Measurements from ENCODE around the gene LYZL4. TPM values are rescaled to one million over a fixed set of nuclear protein-coding genes. Genes with fewer than 3 reads are reported as not detected.

Gene LYZL4
- total RNA-seq, 1 experiment from 2014 or later: not detected

- no TSS peak for BruUV-seq (replicated peaks)
- intact Hi-C loops (cut with micrococcal nuclease): no loop called here
- TF ChIP-seq ZBTB33 (IDR thresholded peaks at IDR 0.05; ENCODE audit: extremely low read depth, insufficient replicate concordance, low read length) (no peak), YY1 (IDR thresholded peaks at IDR 0.05; ENCODE audit: extremely low read depth, insufficient replicate concordance, low read depth, low read length) (no peak), SP1 (IDR thresholded peaks at IDR 0.05; ENCODE audit: low read depth) (no peak), TCF7L2 (IDR thresholded peaks at IDR 0.05; ENCODE audit: borderline replicate concordance, extremely low read depth, insufficient read depth, insufficient read length) (no peak), SIN3A (IDR thresholded peaks at IDR 0.05; ENCODE audit: low read depth) (no peak), ELF1 (IDR thresholded peaks at IDR 0.05; ENCODE audit: borderline replicate concordance, low read depth) (no peak), CEBPB (IDR thresholded peaks at IDR 0.05; ENCODE audit: low read depth) (no peak), CBX3 (IDR thresholded peaks at IDR 0.05; ENCODE audit: low read depth) (no peak), MAX (IDR thresholded peaks at IDR 0.05) (no peak), FOSL1 (IDR thresholded peaks at IDR 0.05; ENCODE audit: low read depth) (no peak), EGR1 (IDR thresholded peaks at IDR 0.05; ENCODE audit: low read depth) (no peak), SRF (IDR thresholded peaks at IDR 0.05; ENCODE audit: low read depth) (no peak)
- TF ChIP-seq, protein P1, sequence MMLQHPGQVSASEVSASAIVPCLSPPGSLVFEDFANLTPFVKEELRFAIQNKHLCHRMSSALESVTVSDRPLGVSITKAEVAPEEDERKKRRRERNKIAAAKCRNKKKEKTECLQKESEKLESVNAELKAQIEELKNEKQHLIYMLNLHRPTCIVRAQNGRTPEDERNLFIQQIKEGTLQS (IDR thresholded peaks at IDR 0.05): no peak
- TF ChIP-seq, protein P2, sequence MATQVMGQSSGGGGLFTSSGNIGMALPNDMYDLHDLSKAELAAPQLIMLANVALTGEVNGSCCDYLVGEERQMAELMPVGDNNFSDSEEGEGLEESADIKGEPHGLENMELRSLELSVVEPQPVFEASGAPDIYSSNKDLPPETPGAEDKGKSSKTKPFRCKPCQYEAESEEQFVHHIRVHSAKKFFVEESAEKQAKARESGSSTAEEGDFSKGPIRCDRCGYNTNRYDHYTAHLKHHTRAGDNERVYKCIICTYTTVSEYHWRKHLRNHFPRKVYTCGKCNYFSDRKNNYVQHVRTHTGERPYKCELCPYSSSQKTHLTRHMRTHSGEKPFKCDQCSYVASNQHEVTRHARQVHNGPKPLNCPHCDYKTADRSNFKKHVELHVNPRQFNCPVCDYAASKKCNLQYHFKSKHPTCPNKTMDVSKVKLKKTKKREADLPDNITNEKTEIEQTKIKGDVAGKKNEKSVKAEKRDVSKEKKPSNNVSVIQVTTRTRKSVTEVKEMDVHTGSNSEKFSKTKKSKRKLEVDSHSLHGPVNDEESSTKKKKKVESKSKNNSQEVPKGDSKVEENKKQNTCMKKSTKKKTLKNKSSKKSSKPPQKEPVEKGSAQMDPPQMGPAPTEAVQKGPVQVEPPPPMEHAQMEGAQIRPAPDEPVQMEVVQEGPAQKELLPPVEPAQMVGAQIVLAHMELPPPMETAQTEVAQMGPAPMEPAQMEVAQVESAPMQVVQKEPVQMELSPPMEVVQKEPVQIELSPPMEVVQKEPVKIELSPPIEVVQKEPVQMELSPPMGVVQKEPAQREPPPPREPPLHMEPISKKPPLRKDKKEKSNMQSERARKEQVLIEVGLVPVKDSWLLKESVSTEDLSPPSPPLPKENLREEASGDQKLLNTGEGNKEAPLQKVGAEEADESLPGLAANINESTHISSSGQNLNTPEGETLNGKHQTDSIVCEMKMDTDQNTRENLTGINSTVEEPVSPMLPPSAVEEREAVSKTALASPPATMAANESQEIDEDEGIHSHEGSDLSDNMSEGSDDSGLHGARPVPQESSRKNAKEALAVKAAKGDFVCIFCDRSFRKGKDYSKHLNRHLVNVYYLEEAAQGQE (IDR thresholded peaks at IDR 0.05; ENCODE audit: low read depth): no peak
- TF ChIP-seq, protein P3, sequence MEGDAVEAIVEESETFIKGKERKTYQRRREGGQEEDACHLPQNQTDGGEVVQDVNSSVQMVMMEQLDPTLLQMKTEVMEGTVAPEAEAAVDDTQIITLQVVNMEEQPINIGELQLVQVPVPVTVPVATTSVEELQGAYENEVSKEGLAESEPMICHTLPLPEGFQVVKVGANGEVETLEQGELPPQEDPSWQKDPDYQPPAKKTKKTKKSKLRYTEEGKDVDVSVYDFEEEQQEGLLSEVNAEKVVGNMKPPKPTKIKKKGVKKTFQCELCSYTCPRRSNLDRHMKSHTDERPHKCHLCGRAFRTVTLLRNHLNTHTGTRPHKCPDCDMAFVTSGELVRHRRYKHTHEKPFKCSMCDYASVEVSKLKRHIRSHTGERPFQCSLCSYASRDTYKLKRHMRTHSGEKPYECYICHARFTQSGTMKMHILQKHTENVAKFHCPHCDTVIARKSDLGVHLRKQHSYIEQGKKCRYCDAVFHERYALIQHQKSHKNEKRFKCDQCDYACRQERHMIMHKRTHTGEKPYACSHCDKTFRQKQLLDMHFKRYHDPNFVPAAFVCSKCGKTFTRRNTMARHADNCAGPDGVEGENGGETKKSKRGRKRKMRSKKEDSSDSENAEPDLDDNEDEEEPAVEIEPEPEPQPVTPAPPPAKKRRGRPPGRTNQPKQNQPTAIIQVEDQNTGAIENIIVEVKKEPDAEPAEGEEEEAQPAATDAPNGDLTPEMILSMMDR (IDR thresholded peaks at IDR 0.05 in 2 of 3, conservative IDR thresholded peaks at IDR 0.05 in 1 of 3; ENCODE audit: borderline replicate concordance in 1 of 3, insufficient read depth in 1 of 3, low read depth in 2 of 3, low read length in 2 of 3): no peak
- Histone ChIP-seq H4K20me1 (ENCODE audit: insufficient read depth) (no peaks in the 10 kb centered on the region), H3K4me3 (replicated peaks in 1 of 2; ENCODE audit: low read depth in 1 of 2, low read length in 2 of 2) (no peak overlapping the region), H3K9me3 (ENCODE audit: control insufficient read depth in 1 of 2, insufficient read depth in 1 of 2, low read depth in 1 of 2, low read length in 2 of 2) (no peaks in the 10 kb centered on the region), H3K4me1 (ENCODE audit: control insufficient read depth in 1 of 2, insufficient read depth in 2 of 2, low read length in 2 of 2) (peaks cover 11 to 18% of the 10 kb centered on the region in 2 experiments), H3K9ac (ENCODE audit: low read length) (no peak overlapping the region), H3K79me2 (ENCODE audit: insufficient read depth, low read length) (no peaks in the 10 kb centered on the region), H3K9me2 (ENCODE audit: insufficient read depth) (no peaks in the 10 kb centered on the region), H3K27me3 (ENCODE audit: insufficient read depth, low read length) (no peaks in the 10 kb centered on the region), H3K36me3 (ENCODE audit: control insufficient read depth in 1 of 2, insufficient read depth in 2 of 2, low read length in 2 of 2) (no peaks in the 10 kb centered on the region), H3K4me2 (ENCODE audit: low read length) (no peak overlapping the region), H3K27ac (ENCODE audit: low read depth, low read length) (no peak overlapping the region), H2AFZ (ENCODE audit: low read depth, low read length, poor library complexity, severe bottlenecking) (no peak overlapping the region)
- ChIA-PET POLR2A (no interaction called here), CTCF (no interaction called here), RAD21 (ENCODE audit: low non-redundant PET in 1 of 2, low total read pairs in 2 of 2, uncharacterized antibody in 2 of 2, unreplicated experiment in 2 of 2) (no interaction called here)
- ATAC-seq (no peak), DNase-seq (ENCODE audit: low read depth, low spot score) (no peak)
Observed at GRCh38 chr3:42377681-42378080, 32.7 kb downstream of the LYZL4 start.
